Neural cell (in vitro differentiated cells): ENCODE data around the gene MAGEA4. TPM values are rescaled to one million over a fixed set of nuclear protein-coding genes. Genes with fewer than 3 reads are reported as not detected.
"Not testable (repeated sequence)": the region's sequence is repeated elsewhere in the genome, so short reads cannot be mapped to it uniquely, and the experiment has no call there.

ENCODE experiments used
- H2AFZ ChIP-seq: fragments of 200-600, 300-800 bp; sonication (generic), shearing (Covaris generic); 2 replicates; pipeline ENCODE4 v1.6.0; 2014; ENCODE audit warnings: low read depth, mild to moderate bottlenecking, antibody characterized with exemption, low read length, moderate library complexity
- H3F3A ChIP-seq: fragments of 200-600 bp; shearing (Covaris generic); 2 replicates; pipeline ENCODE4 v1.6.1; 2016; ENCODE audit warnings: mild to moderate bottlenecking, moderate library complexity, mixed read lengths, antibody characterized with exemption, low read length; ENCODE audit not compliant: insufficient read depth, poor library complexity, severe bottlenecking
- H3K27ac ChIP-seq: fragments of 200-600, 300-800 bp; sonication (generic), shearing (Covaris generic); 2 replicates; pipeline ENCODE4 v1.5.1; 2014; ENCODE audit warnings: mild to moderate bottlenecking, low read length, moderate library complexity
- H3K27me3 ChIP-seq: fragments of 300-800, 200-600 bp; sonication (generic), shearing (Covaris generic); 2 replicates; pipeline ENCODE4 v1.6.0; 2014; ENCODE audit warnings: mild to moderate bottlenecking, low read depth, low read length, moderate library complexity; ENCODE audit not compliant: insufficient read depth
- H3K36me3 ChIP-seq: fragments of 300-800, 200-600 bp; sonication (generic), shearing (Covaris generic); 2 replicates; pipeline ENCODE4 v1.5.1; 2014; ENCODE audit warnings: mild to moderate bottlenecking, antibody characterized with exemption, low read length, moderate library complexity; ENCODE audit not compliant: insufficient read depth
- H3K4me2 ChIP-seq: fragments of 300-800, 200-600 bp; sonication (generic), shearing (Covaris generic); 2 replicates; pipeline ENCODE4 v1.6.0; 2014; ENCODE audit warnings: mild to moderate bottlenecking, low read length
- H3K4me3 ChIP-seq: fragments of 300-800, 200-600 bp; sonication (generic), shearing (Covaris generic); 2 replicates; pipeline ENCODE4 v1.5.1; 2014; ENCODE audit warnings: mild to moderate bottlenecking, low read length, moderate library complexity
- H3K79me2 ChIP-seq: fragments of 200-600 bp; shearing (Covaris generic); replicated peaks from 2 replicates; pipeline ENCODE4 v1.6.0; 2014; ENCODE audit warnings: mild to moderate bottlenecking, low read length, moderate library complexity; ENCODE audit not compliant: insufficient read depth
- H3K9ac ChIP-seq: fragments of 300-800, 200-600 bp; sonication (generic), shearing (Covaris generic); 2 replicates; pipeline ENCODE4 v1.6.1; 2016; ENCODE audit warnings: mild to moderate bottlenecking, low read length, mixed read lengths
- H3K9me2 ChIP-seq: fragments of 200-600 bp; shearing (Covaris generic); 2 replicates; pipeline ENCODE4 v1.6.1; 2016; ENCODE audit warnings: mild to moderate bottlenecking, low read length, mixed read lengths; ENCODE audit not compliant: insufficient read depth
- H3K9me3 ChIP-seq: fragments of 200-600, 300-800 bp; sonication (generic), shearing (Covaris generic); 2 replicates; pipeline ENCODE4 v1.6.1; 2016; ENCODE audit warnings: mild to moderate bottlenecking, mixed run types, low read length, moderate library complexity, mixed read lengths
- H4K20me1 ChIP-seq: fragments of 200-600 bp; shearing (Covaris generic); 2 replicates; pipeline ENCODE4 v1.6.1; 2016; ENCODE audit warnings: mild to moderate bottlenecking, mixed run types; ENCODE audit not compliant: insufficient read depth
- CTCF ChIP-seq: fragments of 450-650 bp; IDR thresholded peaks from 2 replicates; pipeline ENCODE4 v1.5.1; 2014; ENCODE audit warnings: antibody characterized with exemption, mild to moderate bottlenecking, moderate library complexity; ENCODE audit not compliant: poor library complexity, severe bottlenecking
- EP300 ChIP-seq: fragments of 450-650 bp; conservative IDR thresholded peaks from 2 replicates; pipeline ENCODE4 v1.6.1; 2014; ENCODE audit warnings: antibody characterized with exemption, mild to moderate bottlenecking, moderate library complexity; ENCODE audit not compliant: poor library complexity, severe bottlenecking
- EZH2 ChIP-seq: fragments of 200-600, 300-800 bp; shearing (Covaris generic), sonication (generic); IDR thresholded peaks from 2 replicates; pipeline ENCODE4 v1.6.1; 2014; ENCODE audit warnings: antibody characterized with exemption, low read length, borderline replicate concordance, mild to moderate bottlenecking; ENCODE audit not compliant: insufficient read depth, poor library complexity, severe bottlenecking
- MXI1 ChIP-seq: fragments of 450-650 bp; conservative IDR thresholded peaks from 2 replicates; pipeline ENCODE4 v1.6.1; 2014; ENCODE audit warnings: antibody characterized with exemption, mild to moderate bottlenecking; ENCODE audit not compliant: poor library complexity, severe bottlenecking
- POLR2AphosphoS5 ChIP-seq: IDR thresholded peaks from 2 replicates; pipeline ENCODE4 v1.6.1; 2012
- RAD21 ChIP-seq: fragments of 450-650 bp; conservative IDR thresholded peaks from 2 replicates; pipeline ENCODE4 v1.6.1; 2014; ENCODE audit warnings: antibody characterized with exemption, mild to moderate bottlenecking, moderate library complexity
- REST ChIP-seq: IDR thresholded peaks from 2 replicates; pipeline ENCODE4 v1.6.1; 2012; ENCODE audit warnings: borderline replicate concordance
- SMC3 ChIP-seq: fragments of 450-650 bp; conservative IDR thresholded peaks from 2 replicates; pipeline ENCODE4 v1.6.1; 2014; ENCODE audit warnings: antibody characterized with exemption, mild to moderate bottlenecking, moderate library complexity; ENCODE audit not compliant: poor library complexity
- TAF1 ChIP-seq: IDR thresholded peaks from 2 replicates; pipeline ENCODE4 v1.6.1; 2012; ENCODE audit warnings: low read depth
- polyA plus RNA-seq: library from polyadenylated mRNA; depleted of rRNA; stranded (reverse); fragments of >200 nt; gene quantifications from 2 replicates; pipeline ENCODE4 v1.2.3, GENCODE V29; 2014

Gene MAGEA4
- polyA plus RNA-seq, 1 donor from 2014 or later: not detected

GRCh38 chrX:151904989-151905388 is 7.7 kb upstream of the MAGEA4 start:
- Histone ChIP-seq H3K27me3 (no peaks in the 10 kb centered on the region), H3F3A (no peaks in the 10 kb centered on the region), H4K20me1 (no peaks in the 10 kb centered on the region), H3K36me3 (no peaks in the 10 kb centered on the region), H3K4me3 (no peak overlapping the region), H3K4me2 (no peak overlapping the region), H3K9me3 (no peaks in the 10 kb centered on the region), H3K79me2 (no peaks in the 10 kb centered on the region), H3K9ac (no peak overlapping the region), H2AFZ (no peak overlapping the region), H3K9me2 (no peaks in the 10 kb centered on the region), H3K27ac (no peak overlapping the region)
- TF ChIP-seq MXI1: no peak

- Histone ChIP-seq H3K9me2 (no peaks in the 10 kb centered on the region), H3K36me3 (no peaks in the 10 kb centered on the region), H3F3A (no peaks in the 10 kb centered on the region), H2AFZ (no peak overlapping the region), H4K20me1 (no peaks in the 10 kb centered on the region), H3K79me2 (no peaks in the 10 kb centered on the region), H3K4me2 (no peak overlapping the region), H3K9me3 (no peaks in the 10 kb centered on the region), H3K27ac (no peak overlapping the region), H3K27me3 (no peaks in the 10 kb centered on the region), H3K9ac (no peak overlapping the region), H3K4me3 (no peak overlapping the region)
- TF ChIP-seq MXI1 (no peak), SMC3 (no peak), TAF1 (no peak), EZH2 (no peak), RAD21 (no peak), REST (no peak), EP300 (no peak), POLR2AphosphoS5 (no peak), CTCF (no peak)
Measured at GRCh38 chrX:151912221-151912620, 468 bp upstream of the MAGEA4 start.

- not testable (repeated sequence) for H3K4me2 ChIP-seq, H3K9me2 ChIP-seq, H3F3A ChIP-seq, H3K4me3 ChIP-seq, H3K27me3 ChIP-seq, H3K9me3 ChIP-seq, H3K9ac ChIP-seq, H3K79me2 ChIP-seq, H3K27ac ChIP-seq, H2AFZ ChIP-seq, H4K20me1 ChIP-seq, H3K36me3 ChIP-seq
Measured at GRCh38 chrX:151918736-151919135, 6.0 kb downstream of the MAGEA4 start.
